ENCODE data around the gene SCN4B. TPM values are rescaled to one million over a fixed set of nuclear protein-coding genes. Genes with fewer than 3 reads are reported as not detected.

The SCN4B gene
- total RNA-seq, 1 donor from 2014 or later, result 0.42 TPM

DNA sequence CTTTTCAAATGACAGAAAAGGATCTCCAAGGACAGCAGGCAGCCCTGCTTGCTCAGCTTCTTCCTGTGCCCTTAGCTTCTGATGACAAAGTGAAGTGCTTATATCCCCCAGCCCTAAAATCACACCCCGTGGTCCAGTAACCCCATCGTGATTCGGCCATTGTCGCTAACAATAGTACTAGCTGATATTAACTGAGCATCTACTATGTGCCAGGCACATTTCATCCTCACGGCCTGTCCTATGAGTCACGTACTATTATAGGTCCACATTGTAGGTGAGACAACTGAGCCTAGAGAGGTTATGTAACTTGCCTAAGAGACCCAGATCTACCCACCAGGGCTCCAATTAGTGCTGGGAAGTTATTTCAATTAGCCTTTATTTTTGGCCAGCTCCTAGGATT, 6.1 kb downstream of the SCN4B start:
- H3K27me3 Mint-ChIP-seq (ENCODE audit: low read depth), result peaks cover 49% of the 10 kb centered on the region
- TF ChIP-seq, protein P1, sequence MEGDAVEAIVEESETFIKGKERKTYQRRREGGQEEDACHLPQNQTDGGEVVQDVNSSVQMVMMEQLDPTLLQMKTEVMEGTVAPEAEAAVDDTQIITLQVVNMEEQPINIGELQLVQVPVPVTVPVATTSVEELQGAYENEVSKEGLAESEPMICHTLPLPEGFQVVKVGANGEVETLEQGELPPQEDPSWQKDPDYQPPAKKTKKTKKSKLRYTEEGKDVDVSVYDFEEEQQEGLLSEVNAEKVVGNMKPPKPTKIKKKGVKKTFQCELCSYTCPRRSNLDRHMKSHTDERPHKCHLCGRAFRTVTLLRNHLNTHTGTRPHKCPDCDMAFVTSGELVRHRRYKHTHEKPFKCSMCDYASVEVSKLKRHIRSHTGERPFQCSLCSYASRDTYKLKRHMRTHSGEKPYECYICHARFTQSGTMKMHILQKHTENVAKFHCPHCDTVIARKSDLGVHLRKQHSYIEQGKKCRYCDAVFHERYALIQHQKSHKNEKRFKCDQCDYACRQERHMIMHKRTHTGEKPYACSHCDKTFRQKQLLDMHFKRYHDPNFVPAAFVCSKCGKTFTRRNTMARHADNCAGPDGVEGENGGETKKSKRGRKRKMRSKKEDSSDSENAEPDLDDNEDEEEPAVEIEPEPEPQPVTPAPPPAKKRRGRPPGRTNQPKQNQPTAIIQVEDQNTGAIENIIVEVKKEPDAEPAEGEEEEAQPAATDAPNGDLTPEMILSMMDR (IDR thresholded peaks at IDR 0.05), result no peak
- no peak for DNase-seq (ENCODE audit: low spot score)

DNA sequence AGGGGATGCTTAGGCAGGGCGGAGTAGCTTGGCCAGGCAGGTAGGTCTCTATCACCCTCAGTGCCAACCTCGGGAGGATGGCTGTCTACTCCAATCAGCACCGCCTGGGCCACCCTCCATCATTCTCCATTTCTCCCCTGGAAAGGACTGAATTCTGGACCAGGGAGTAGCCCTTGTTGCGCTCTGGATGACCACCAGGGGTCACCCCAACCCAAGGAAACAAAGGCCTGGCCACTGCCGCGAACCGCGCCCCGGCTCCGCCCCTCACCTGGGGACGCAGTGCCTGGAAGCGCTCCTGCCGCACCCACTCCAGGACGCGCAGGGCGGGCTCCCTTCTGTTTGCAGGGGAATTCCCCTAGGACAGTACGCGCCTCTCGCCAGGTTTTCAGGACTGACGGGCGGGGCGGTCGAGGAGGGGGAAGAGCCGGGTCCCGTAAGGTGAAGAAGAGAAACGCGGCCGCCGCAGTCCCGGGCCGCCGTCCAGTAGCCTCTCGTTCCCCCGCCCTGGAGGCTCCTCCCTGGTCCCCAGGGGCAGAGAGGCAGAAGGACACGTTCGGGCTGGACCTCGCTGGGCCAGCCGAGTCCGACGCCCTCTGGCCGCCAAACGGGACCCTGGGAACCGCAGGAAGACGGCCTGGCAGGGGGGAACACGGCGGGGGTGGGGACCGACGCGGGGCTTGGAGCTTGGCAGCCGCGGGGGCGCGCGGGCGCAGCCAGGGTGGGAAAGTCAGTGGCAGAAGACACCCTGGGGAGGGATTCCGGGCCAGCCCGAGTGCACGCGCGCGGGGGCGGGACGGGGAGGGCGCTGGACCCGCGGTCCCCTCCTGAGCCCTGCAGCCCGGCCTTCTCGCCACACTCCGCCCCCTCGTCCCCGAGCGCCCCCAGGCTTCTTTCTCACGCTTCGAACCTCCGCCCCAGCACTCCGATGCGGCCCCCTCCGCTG, 7.1 kb downstream of the SCN4B start:
- TF ChIP-seq, protein P1 (IDR thresholded peaks at IDR 0.05), result peak; percentile 99
- Mint-ChIP-seq H3K9me3 (ENCODE audit: low read depth) (no peaks in the 10 kb centered on the region), H3K27me3 (ENCODE audit: low read depth) (peaks cover 55% of the 10 kb centered on the region), H3K36me3 (ENCODE audit: low read depth) (no peaks in the 10 kb centered on the region), H3K27ac (ENCODE audit: unreplicated experiment) (no peak overlapping the region), H3K4me3 (ENCODE audit: unreplicated experiment) (peak overlapping the region; percentile 69), H3K4me1 (ENCODE audit: low read depth) (peaks cover 4% of the 10 kb centered on the region)
- DNase-seq (ENCODE audit: low spot score), result no peak

More for the DNA sequence above, 6.1 kb downstream of the SCN4B start:
- no peaks in the 10 kb centered on the region for H3K9me3 Mint-ChIP-seq (ENCODE audit: low read depth)
- peak overlapping the region; percentile 55 for H3K4me3 Mint-ChIP-seq (ENCODE audit: unreplicated experiment)
- H3K4me1 Mint-ChIP-seq (ENCODE audit: low read depth), result peaks cover 4% of the 10 kb centered on the region
- H3K36me3 Mint-ChIP-seq (ENCODE audit: low read depth), result no peaks in the 10 kb centered on the region
- no peak overlapping the region for H3K27ac Mint-ChIP-seq (ENCODE audit: unreplicated experiment)

DNA sequence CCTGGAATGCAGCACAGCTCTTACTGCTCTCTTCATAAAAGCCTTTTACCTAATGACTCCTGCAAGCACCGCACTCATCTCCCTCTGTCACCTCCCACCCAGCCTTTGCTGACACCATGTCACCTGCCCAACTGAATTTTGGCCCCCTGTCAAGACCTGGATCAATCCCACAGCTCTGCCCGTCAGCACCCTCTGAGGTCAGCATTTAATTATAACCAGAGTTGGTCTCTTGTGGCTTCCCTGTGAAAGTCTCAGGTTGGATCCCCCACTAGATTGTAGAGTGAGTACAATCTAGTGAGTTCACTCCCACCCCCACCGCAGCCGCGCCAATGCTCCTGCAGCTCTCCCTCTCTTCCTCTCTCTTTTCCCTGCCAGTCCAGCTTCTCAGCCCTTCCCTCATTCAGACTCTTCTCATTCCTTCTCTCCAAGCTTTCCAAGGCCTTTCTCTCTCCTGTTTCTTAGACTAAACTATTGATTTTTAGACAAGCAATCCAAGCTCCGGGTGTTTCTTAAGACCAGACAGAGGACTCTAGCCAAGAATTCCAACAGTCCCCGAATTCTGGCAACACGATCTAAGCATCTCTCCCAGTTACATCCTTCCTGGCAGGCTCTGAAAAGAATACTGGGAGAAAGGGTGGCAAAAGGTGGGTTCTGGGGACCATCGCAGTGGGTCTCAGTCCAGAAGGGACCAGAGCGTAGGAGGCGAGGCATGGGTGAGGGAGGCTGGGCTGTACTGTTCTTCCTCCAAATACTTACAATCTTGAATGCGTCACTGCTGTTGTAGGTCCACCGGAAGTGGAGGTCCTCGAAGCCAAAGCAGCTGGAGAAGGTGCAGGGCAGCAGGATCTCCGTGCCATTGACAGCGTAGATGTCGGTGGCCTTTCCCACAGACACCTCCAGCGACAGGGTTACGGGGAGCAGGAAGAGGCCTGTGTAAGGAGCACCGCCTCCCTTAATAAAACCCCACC, 8.0 kb downstream of the SCN4B start:
- Mint-ChIP-seq H3K4me1 (ENCODE audit: low read depth) (peaks cover 4% of the 10 kb centered on the region), H3K36me3 (ENCODE audit: low read depth) (no peaks in the 10 kb centered on the region), H3K9me3 (ENCODE audit: low read depth) (no peaks in the 10 kb centered on the region), H3K27ac (ENCODE audit: unreplicated experiment) (no peak overlapping the region), H3K4me3 (ENCODE audit: unreplicated experiment) (no peak overlapping the region), H3K27me3 (ENCODE audit: low read depth) (peaks cover 54% of the 10 kb centered on the region)
- no peak for DNase-seq (ENCODE audit: low spot score)
- TF ChIP-seq, protein P1 (IDR thresholded peaks at IDR 0.05), result no peak

DNA sequence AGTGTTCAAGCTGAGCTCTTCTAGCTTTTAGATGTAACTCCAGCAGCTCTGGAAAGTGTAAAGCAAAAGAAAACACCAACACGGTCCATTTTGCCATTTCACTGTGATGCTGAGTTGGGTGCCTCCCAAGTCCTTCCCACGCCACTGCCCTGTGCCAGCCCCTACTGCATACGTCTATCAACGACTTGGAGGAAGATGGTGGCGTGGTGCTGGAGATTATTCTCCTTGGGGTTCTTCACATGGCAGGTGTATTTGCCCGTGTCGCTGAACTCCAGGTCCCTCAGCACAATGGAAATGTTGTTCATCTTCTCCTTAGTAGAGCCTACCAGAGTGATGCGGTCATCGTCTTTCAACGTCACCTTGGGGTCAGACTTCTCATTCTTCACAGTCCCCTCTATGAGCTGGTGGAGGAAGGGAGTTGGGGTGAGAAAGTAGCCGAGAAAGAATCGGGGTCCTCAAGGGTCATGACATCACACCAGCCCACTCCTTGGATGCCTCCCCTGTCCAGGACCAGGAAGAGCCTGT, 8.9 kb downstream of the SCN4B start:
- Mint-ChIP-seq H3K4me3 (ENCODE audit: unreplicated experiment) (no peak overlapping the region), H3K27me3 (ENCODE audit: low read depth) (peaks cover 57% of the 10 kb centered on the region), H3K36me3 (ENCODE audit: low read depth) (no peaks in the 10 kb centered on the region), H3K9me3 (ENCODE audit: low read depth) (no peaks in the 10 kb centered on the region), H3K27ac (ENCODE audit: unreplicated experiment) (no peak overlapping the region), H3K4me1 (ENCODE audit: low read depth) (peaks cover 4% of the 10 kb centered on the region)
- TF ChIP-seq, protein P1 (IDR thresholded peaks at IDR 0.05), result no peak
- DNase-seq (ENCODE audit: low spot score), result no peak

DNA sequence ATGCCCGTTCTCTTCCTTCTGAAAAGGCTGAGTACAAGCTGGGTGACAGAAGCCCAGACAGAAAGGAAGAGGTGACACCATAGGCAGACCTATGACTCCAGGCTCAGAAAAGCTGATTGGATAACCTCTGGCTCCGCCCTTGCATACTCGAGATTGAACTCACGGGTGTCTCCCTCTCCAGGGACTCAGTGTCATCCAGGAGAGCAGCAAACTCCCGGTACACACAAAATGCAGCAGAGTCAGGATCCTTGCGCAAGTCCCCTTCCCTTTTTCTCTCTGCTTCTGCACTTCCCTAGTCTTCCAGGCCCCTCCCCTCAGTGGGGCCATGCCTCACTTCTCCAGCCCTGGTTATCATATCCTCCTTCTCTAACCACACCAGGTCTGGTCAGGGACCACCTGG, 9.8 kb downstream of the SCN4B start:
- Mint-ChIP-seq H3K36me3 (ENCODE audit: low read depth) (no peaks in the 10 kb centered on the region), H3K27ac (ENCODE audit: unreplicated experiment) (no peak overlapping the region), H3K9me3 (ENCODE audit: low read depth) (no peaks in the 10 kb centered on the region), H3K27me3 (ENCODE audit: low read depth) (peaks cover 63% of the 10 kb centered on the region), H3K4me3 (ENCODE audit: unreplicated experiment) (no peak overlapping the region), H3K4me1 (ENCODE audit: low read depth) (peaks cover 4% of the 10 kb centered on the region)
- TF ChIP-seq, protein P1 (IDR thresholded peaks at IDR 0.05), result no peak
- DNase-seq (ENCODE audit: low spot score), result no peak

Measured in chondrocyte (in vitro differentiated cells).